ENCODE results near the gene NAB2. TPM values are rescaled to one million over a fixed set of nuclear protein-coding genes. Genes with fewer than 3 reads are reported as not detected.

NAB2 gene
- total RNA-seq, 1 donor from 2014 or later = 32.0 TPM

DNA sequence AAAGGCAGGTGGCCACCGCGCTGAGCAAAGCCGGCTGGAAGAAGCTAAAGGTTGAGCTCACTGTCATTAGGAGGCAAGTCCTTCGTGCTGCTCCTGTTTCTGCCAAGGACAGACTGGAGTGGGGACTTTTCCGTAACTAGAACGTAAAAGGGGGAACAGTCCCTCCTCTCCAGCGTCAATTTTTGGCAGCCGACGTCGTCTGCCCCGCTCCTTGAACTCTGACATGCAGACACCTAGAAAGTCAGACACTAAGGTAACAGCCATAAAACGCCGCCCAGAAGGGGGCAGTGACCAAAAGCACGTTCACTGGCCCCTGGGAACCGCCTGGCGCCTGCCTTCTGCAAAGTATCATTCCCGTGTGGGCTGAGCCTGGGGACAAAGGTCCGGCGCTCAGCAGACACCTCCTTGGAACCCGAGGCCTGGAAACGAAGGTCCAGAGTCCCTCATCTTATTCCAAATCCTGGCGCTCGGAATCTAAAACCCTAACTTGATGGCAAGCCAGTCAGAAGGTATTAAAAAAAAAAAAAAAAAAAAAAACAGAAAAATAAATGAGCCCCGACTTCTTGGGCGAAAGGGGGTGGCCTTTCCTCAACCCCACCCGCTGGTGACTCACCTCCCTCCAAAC lies 38.3 kb downstream of the NAB2 start:
- Histone ChIP-seq H3K4me3 (ENCODE audit: low read depth, low read length) (peak overlapping the region; percentile 79), H3K36me3 (ENCODE audit: control insufficient read depth, insufficient read depth, low read length) (no peaks in the 10 kb centered on the region)
- DNase-seq (ENCODE audit: low read depth) = no peak

DNA sequence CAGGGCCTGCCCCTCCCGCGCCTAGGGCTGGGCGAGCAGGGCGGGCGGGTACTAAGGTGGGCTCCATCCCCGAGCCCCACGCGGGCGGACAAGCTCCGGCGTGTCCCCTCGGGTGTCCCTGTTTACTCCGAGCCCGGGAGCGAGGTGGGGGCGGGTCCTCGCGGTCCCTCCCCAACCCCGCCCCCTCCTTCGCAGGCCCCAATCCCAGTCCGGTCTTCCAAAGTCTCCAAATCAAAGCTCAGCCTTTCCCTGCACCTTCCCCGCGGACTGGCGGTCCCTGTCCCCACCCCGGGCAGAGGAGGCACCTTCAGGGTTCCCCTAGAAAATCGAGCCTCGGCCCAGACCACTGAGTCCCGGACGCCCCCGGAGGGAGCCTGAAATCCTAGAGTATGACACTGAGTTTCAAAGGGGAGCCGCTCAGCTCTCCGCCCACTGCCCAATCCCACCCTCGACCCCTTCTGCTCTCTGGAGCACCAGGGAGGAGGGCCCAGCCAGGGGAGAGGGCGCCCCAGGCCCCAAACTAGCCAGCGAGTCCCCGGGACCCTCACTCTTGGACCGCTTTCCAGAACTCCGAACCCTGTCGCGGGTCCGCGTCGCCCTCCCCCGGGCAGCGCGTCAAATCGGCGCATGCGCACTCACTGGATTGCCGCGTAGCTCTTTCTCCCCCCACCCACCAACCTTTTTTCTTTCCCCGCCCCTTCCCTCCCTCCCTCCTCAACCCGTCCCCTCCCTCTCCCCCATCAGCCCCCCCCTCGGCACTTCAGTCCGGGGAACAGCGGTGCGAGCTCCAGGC lies 39.0 kb downstream of the NAB2 start, which contains the start of gene LRP1:
Gene LRP1 (plus strand): TSS at position 758 of the 793 bp plus-strand sequence. CDS start 482 bp downstream, outside the sequence.
- DNase-seq (ENCODE audit: low read depth) = no peak
- Histone ChIP-seq H3K27me3 (ENCODE audit: control insufficient read depth, insufficient read depth, low read length) (peaks cover 2% of the 10 kb centered on the region), H3K4me3 (ENCODE audit: low read depth, low read length) (peak within 1 kb of the TSS; percentile 79), H3K36me3 (ENCODE audit: control insufficient read depth, insufficient read depth, low read length) (no peaks in the 10 kb centered on the region)
- TF ChIP-seq, protein P1, sequence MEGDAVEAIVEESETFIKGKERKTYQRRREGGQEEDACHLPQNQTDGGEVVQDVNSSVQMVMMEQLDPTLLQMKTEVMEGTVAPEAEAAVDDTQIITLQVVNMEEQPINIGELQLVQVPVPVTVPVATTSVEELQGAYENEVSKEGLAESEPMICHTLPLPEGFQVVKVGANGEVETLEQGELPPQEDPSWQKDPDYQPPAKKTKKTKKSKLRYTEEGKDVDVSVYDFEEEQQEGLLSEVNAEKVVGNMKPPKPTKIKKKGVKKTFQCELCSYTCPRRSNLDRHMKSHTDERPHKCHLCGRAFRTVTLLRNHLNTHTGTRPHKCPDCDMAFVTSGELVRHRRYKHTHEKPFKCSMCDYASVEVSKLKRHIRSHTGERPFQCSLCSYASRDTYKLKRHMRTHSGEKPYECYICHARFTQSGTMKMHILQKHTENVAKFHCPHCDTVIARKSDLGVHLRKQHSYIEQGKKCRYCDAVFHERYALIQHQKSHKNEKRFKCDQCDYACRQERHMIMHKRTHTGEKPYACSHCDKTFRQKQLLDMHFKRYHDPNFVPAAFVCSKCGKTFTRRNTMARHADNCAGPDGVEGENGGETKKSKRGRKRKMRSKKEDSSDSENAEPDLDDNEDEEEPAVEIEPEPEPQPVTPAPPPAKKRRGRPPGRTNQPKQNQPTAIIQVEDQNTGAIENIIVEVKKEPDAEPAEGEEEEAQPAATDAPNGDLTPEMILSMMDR (IDR thresholded peaks at IDR 0.05; ENCODE audit: insufficient read depth, low read length, poor library complexity, severe bottlenecking) = no peak

More for the DNA sequence above, 38.3 kb downstream of the NAB2 start:
- peaks cover 2% of the 10 kb centered on the region for H3K27me3 ChIP-seq (ENCODE audit: control insufficient read depth, insufficient read depth, low read length)
- TF ChIP-seq, protein P1 (IDR thresholded peaks at IDR 0.05; ENCODE audit: insufficient read depth, low read length, poor library complexity, severe bottlenecking) = peak; percentile 29

DNA sequence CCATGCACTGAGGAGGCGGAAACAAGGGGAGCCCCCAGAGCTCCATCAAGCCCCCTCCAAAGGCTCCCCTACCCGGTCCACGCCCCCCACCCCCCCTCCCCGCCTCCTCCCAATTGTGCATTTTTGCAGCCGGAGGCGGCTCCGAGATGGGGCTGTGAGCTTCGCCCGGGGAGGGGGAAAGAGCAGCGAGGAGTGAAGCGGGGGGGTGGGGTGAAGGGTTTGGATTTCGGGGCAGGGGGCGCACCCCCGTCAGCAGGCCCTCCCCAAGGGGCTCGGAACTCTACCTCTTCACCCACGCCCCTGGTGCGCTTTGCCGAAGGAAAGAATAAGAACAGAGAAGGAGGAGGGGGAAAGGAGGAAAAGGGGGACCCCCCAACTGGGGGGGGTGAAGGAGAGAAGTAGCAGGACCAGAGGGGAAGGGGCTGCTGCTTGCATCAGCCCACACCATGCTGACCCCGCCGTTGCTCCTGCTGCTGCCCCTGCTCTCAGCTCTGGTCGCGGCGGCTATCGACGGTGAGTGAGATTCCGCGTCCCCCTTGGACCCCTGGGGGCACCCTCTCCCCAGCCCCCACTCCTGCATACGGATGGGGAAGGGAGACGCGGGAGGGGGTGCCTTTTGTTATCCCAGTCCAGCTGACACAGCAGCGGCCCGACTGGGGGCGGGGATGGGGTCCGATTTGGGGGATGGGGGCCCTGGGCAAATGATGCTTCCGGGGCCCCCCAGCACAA lies 39.8 kb downstream of the NAB2 start:
- Histone ChIP-seq H3K36me3 (ENCODE audit: control insufficient read depth, insufficient read depth, low read length) (no peaks in the 10 kb centered on the region), H3K27me3 (ENCODE audit: control insufficient read depth, insufficient read depth, low read length) (peaks cover 2% of the 10 kb centered on the region), H3K4me3 (ENCODE audit: low read depth, low read length) (peak overlapping the region; percentile 79)
- DNase-seq (ENCODE audit: low read depth) = no peak
- TF ChIP-seq, protein P1 (IDR thresholded peaks at IDR 0.05; ENCODE audit: insufficient read depth, low read length, poor library complexity, severe bottlenecking) = no peak

DNA sequence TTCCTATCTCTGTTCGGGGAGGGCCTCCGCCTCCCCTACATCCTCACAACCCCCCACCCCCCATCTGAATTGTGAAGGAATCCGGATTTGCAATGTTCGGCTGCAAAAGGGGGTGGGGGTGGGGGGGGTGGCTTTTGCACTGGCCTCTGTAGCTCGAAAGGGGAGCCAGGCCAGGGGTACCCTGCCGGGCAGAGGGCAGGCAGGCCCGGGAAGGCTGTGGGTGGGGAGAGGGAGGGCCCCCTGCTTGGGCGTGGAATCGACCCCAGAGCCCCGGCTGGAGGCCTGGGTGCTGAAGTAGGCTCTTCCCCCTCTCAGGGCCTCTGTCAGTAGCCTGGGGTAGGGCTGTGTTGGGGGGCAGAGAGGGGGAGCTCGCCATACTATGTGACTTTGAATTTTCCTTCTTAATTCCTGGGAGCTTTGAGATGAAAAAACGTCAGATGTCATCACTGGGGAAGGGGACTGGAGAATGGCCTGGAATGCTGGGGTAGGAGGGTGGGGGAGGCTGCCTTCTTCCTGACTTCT lies 40.5 kb downstream of the NAB2 start:
- Histone ChIP-seq H3K4me3 (ENCODE audit: low read depth, low read length) (peak overlapping the region; percentile 79), H3K36me3 (ENCODE audit: control insufficient read depth, insufficient read depth, low read length) (no peaks in the 10 kb centered on the region), H3K27me3 (ENCODE audit: control insufficient read depth, insufficient read depth, low read length) (peaks cover 2% of the 10 kb centered on the region)
- no peak for DNase-seq (ENCODE audit: low read depth)
- TF ChIP-seq, protein P1 (IDR thresholded peaks at IDR 0.05; ENCODE audit: insufficient read depth, low read length, poor library complexity, severe bottlenecking) = no peak

DNA sequence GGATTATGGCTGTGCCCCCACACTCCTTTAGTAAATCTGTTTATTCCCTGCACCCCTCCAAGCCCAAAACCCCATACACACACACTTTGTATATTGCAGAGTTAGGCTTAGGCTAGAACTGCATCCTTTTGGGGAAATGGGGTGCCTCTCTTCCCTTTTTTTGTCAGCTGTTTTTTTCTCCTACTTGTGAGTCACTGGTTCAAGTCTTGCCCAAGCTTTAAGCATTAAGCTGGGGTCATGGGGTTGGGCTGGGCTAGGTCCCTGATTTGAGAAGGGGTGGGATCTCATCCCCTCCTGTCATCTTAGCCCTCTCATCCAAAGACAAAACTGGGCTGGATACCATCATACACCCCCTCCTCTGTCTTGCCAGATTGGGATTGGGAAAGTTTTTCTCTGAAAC lies 41.0 kb downstream of the NAB2 start:
- Histone ChIP-seq H3K27me3 (ENCODE audit: control insufficient read depth, insufficient read depth, low read length) (peaks cover 2% of the 10 kb centered on the region), H3K36me3 (ENCODE audit: control insufficient read depth, insufficient read depth, low read length) (no peaks in the 10 kb centered on the region), H3K4me3 (ENCODE audit: low read depth, low read length) (peak overlapping the region; percentile 79)
- no peak for DNase-seq (ENCODE audit: low read depth)
- TF ChIP-seq, protein P1 (IDR thresholded peaks at IDR 0.05; ENCODE audit: insufficient read depth, low read length, poor library complexity, severe bottlenecking) = no peak

All from kidney epithelial cell (primary cell).